Stimulated activated CD8-positive, alpha-beta memory T cell treated with anti-CD3 and anti-CD28 coated beads, Interleukin-4, amount 100 ng/mL, for 4 hours (primary cell): ENCODE measurements around the gene SLCO1C1.
"Not testable (repeated sequence)": the region's sequence is repeated elsewhere in the genome, so short reads cannot be mapped to it uniquely, and the experiment has no call there.

Experiments used
- DNase-seq, 2 donors: peaks; one replicate each; pipeline ENCODE4 v3.0.0-alpha.2; 2020; ENCODE audit warnings: low read depth in 2 of 2, low spot score in 1 of 2

SLCO1C1 gene

GRCh38 chr12:20783796-20784357 lies 88.7 kb downstream of the SLCO1C1 start:
- not testable (repeated sequence) for DNase-seq

- DNase-seq: no peak
Observed at GRCh38 chr12:20792971-20793370, 97.8 kb downstream of the SLCO1C1 start.

- DNase-seq: no peak
Observed at GRCh38 chr12:20798554-20798953, 103.4 kb downstream of the SLCO1C1 start.

- no peak for DNase-seq
Observed at GRCh38 chr12:20800160-20800559, 105.0 kb downstream of the SLCO1C1 start.

- DNase-seq: no peak
Observed at GRCh38 chr12:20801035-20801434, 105.9 kb downstream of the SLCO1C1 start.
